GM10248 (cell line): ENCODE results near the gene MTHFD1L.

Experiments used
- CTCF ChIA-PET: fragments of 300-600 bp; sonication (Branson Sonifier 250); formaldehyde crosslinking; extraction: SDS; loops from one replicate; lab custom pipeline; 2021; ENCODE audit warnings: antibody characterized with exemption; lab: Yijun Ruan, JAX
- POLR2A ChIA-PET: fragments of 350-650 bp; sonication (Branson Sonifier 250); formaldehyde crosslinking; extraction: SDS; loops from one replicate; lab custom pipeline; 2020; ENCODE audit warnings: antibody characterized with exemption; lab: Yijun Ruan, JAX
- DNase-seq: peaks from one replicate; pipeline ENCODE4 v3.0.0; 2012; ENCODE audit errors: extremely low spot score
- CTCF ChIP-seq: IDR thresholded peaks from 2 replicates; pipeline ENCODE4 v1.5.1; 2012; ENCODE audit warnings: mild to moderate bottlenecking, low read depth; ENCODE audit errors: extremely low read depth, missing control alignments, control extremely low read depth

The MTHFD1L gene

GRCh38 chr6:151067684-151068596 is 202.4 kb downstream of the MTHFD1L start:
- DNase-seq: no peak
- POLR2A ChIA-PET: no interaction called here
- CTCF ChIA-PET: interaction anchor here (1.2 to 3.0 kb wide), 4 partner anchors 11 to 54 kb away, joined by 3 to 11 read pairs (median 4); no protein-coding TSS in a partner anchor
- TF ChIP-seq CTCF: no peak

GRCh38 chr6:151068761-151069312 is 203.3 kb downstream of the MTHFD1L start:
- ChIA-PET POLR2A (no interaction called here), CTCF (interaction anchor here (0.9 to 3.0 kb wide), 5 partner anchors 14 to 55 kb away, joined by 3 to 11 read pairs (median 3); no protein-coding TSS in a partner anchor)
- DNase-seq: no peak
- no peak for TF ChIP-seq CTCF

- ChIA-PET POLR2A (no interaction called here), CTCF (interaction anchor here (0.9 to 3.0 kb wide), 4 partner anchors 9 to 55 kb away, joined by 3 to 11 read pairs (median 4); no protein-coding TSS in a partner anchor)
- DNase-seq: no peak
- TF ChIP-seq CTCF: no peak
These were observed 204.1 kb downstream of the MTHFD1L start for GRCh38 chr6:151069641-151070040.

- TF ChIP-seq CTCF: no peak
- POLR2A ChIA-PET: no interaction called here
- CTCF ChIA-PET: interaction anchor here (1.1 to 1.8 kb wide), 2 partner anchors 8 to 264 kb away, joined by 3 to 5 read pairs; no protein-coding TSS in a partner anchor
- no peak for DNase-seq
These were observed 205.1 kb downstream of the MTHFD1L start for GRCh38 chr6:151070631-151071051.

GRCh38 chr6:151071295-151071694 is 205.8 kb downstream of the MTHFD1L start:
- no peak for TF ChIP-seq CTCF
- DNase-seq: no peak
- ChIA-PET CTCF (interaction anchor here (1.1 kb wide), 1 partner anchor 263 kb away, joined by 3 read pairs; no protein-coding TSS in a partner anchor), POLR2A (no interaction called here)

- DNase-seq: no peak
- POLR2A ChIA-PET: no interaction called here
- TF ChIP-seq CTCF: no peak
- CTCF ChIA-PET: no interaction called here
These were observed 207.6 kb downstream of the MTHFD1L start for GRCh38 chr6:151073146-151073545.
